CD4-positive, alpha-beta memory T cell (primary cell): Measurements from ENCODE around the gene SETBP1. TPM values are rescaled to one million over a fixed set of nuclear protein-coding genes. Genes with fewer than 3 reads are reported as not detected.

ENCODE experiments used
- CTCF ChIA-PET: fragments of 350-600 bp; sonication (Branson Sonifier 250); formaldehyde crosslinking; loops from one replicate; lab custom pipeline; 2021; ENCODE audit warnings: inconsistent platforms; ENCODE audit not compliant: partially characterized antibody; lab: Charles Lee
- POLR2A ChIA-PET: fragments of 350-600 bp; sonication (Branson Sonifier 250); formaldehyde crosslinking; loops from one replicate; lab custom pipeline; 2021; ENCODE audit not compliant: partially characterized antibody; lab: Charles Lee
- DNase-seq, 5 donors: peaks; one replicate each; pipeline versions ENCODE4 v3.0.0 to v3.0.0-alpha.2; 2020 to 2022; ENCODE audit warnings: mixed read lengths in 1 of 5
- H3K27ac ChIP-seq: one replicate; pipeline ENCODE4 v1.7.0; 2013; ENCODE audit warnings: low read depth, low read length
- H3K27me3 ChIP-seq: 2 replicates; pipeline ENCODE4 v1.7.0; 2013; ENCODE audit warnings: mild to moderate bottlenecking, low read length, moderate library complexity; ENCODE audit not compliant: insufficient read depth
- H3K36me3 ChIP-seq: 2 replicates; pipeline ENCODE4 v1.7.0; 2013; ENCODE audit warnings: mild to moderate bottlenecking, low read length, moderate library complexity; ENCODE audit not compliant: insufficient read depth
- H3K4me1 ChIP-seq: 2 replicates; pipeline ENCODE4 v1.7.0; 2013; ENCODE audit warnings: mild to moderate bottlenecking, low read length, moderate library complexity; ENCODE audit not compliant: insufficient read depth
- H3K4me3 ChIP-seq, 2 donors: one replicate each; pipeline ENCODE4 v1.7.0; 2013; ENCODE audit warnings: low read length in 2 of 2, mild to moderate bottlenecking in 1 of 2
- H3K9me3 ChIP-seq, 2 donors: one replicate each; pipeline ENCODE4 v1.7.0; 2013; ENCODE audit warnings: low read length in 2 of 2, control low read depth in 1 of 2; ENCODE audit not compliant: control insufficient read depth in 1 of 2
- H3K27ac Mint-ChIP-seq, 7 donors: one replicate each; pipeline ENCODE4 v1.8.0; 2020 to 2021; ENCODE audit warnings: mixed read lengths in 7 of 7, mild to moderate bottlenecking in 6 of 7, inconsistent platforms in 3 of 7, moderate library complexity in 3 of 7
- H3K27me3 Mint-ChIP-seq, 2 donors: one replicate each; pipeline ENCODE4 v1.8.0; 2020 to 2021; ENCODE audit warnings: mixed read lengths in 2 of 2
- H3K36me3 Mint-ChIP-seq, 2 donors: one replicate each; pipeline ENCODE4 v1.8.0; 2020 to 2021; ENCODE audit warnings: mixed read lengths in 2 of 2, inconsistent platforms in 1 of 2, mild to moderate bottlenecking in 1 of 2
- H3K4me1 Mint-ChIP-seq, 4 donors: one replicate each; pipeline ENCODE4 v1.8.0; 2020 to 2021; ENCODE audit warnings: mixed read lengths in 4 of 4, mild to moderate bottlenecking in 1 of 4
- H3K4me3 Mint-ChIP-seq, 8 donors: one replicate each; pipeline ENCODE4 v1.8.0; 2020 to 2021; ENCODE audit warnings: mixed read lengths in 8 of 8, mild to moderate bottlenecking in 7 of 8, moderate library complexity in 6 of 8, inconsistent platforms in 3 of 8
- H3K9me3 Mint-ChIP-seq, 8 donors: one replicate each; pipeline ENCODE4 v1.8.0; 2020 to 2021; ENCODE audit warnings: mixed read lengths in 8 of 8, mild to moderate bottlenecking in 5 of 8, inconsistent platforms in 3 of 8, moderate library complexity in 1 of 8
- intact Hi-C: fragments of 100-400 bp; cut with micrococcal nuclease; formaldehyde crosslinking; loops from one replicate; pipeline ENCODE4 v1.15.1; 2023
- polyA plus RNA-seq, 2 donors: library from polyadenylated mRNA; unstranded; fragments of 300-500 nt; fragmentation: Illumina TruSeq; gene quantifications; one replicate each; pipeline ENCODE4 v1.2.3, GENCODE V29; 2021
- total RNA-seq, 2 experiments: library from RNA; stranded (reverse); gene quantifications; one replicate each; pipeline ENCODE4 v1.2.3, GENCODE V29; 2021

The SETBP1 gene
- total and polyA plus RNA-seq, 4 experiments from 2014 or later, result 0.03 to 0.21 (median 0.09) TPM; not detected in 1

DNA sequence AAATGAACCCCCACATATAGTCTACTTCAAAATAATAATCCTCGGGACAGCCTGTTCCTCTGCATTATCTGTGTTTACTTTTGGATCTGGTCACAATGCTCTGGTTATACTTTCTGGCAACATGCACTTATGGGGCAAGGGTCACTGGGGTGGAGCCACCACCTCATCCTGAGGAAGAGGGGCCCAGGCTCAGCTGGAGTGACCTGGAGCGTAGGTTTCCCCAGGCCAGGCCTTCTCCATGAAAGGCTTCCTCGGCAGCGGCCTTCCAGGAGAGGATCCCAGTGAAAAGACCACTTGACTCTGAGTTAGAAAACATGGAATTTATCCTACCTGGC lies 237.4 kb downstream of the SETBP1 start:
- Mint-ChIP-seq H3K27ac (no peak overlapping the region), H3K9me3 (peaks cover 0 to 2% (median 0%) of the 10 kb centered on the region in 8 donors), H3K36me3 (no peaks in the 10 kb centered on the region), H3K4me1 (no peaks in the 10 kb centered on the region), H3K27me3 (peaks cover 8 to 13% of the 10 kb centered on the region in 2 donors), H3K4me3 (no peak overlapping the region)
- ChIA-PET CTCF (no interaction called here), POLR2A (no interaction called here)
- Histone ChIP-seq H3K4me3 (no peak overlapping the region), H3K9me3 (no peaks in the 10 kb centered on the region), H3K4me1 (no peaks in the 10 kb centered on the region), H3K36me3 (no peaks in the 10 kb centered on the region), H3K27ac (no peak overlapping the region), H3K27me3 (no peaks in the 10 kb centered on the region)
- no peak for DNase-seq
- intact Hi-C loops, result no loop called here

GRCh38 chr18:44920441-44920840 lies 239.8 kb downstream of the SETBP1 start:
- intact Hi-C loops, result no loop called here
- H3K36me3 ChIP-seq, result no peaks in the 10 kb centered on the region

GRCh38 chr18:44921974-44922373 lies 241.3 kb downstream of the SETBP1 start:
- peaks cover 0 to 5% of the 10 kb centered on the region in 2 donors for H3K27me3 Mint-ChIP-seq
- intact Hi-C loops, result no loop called here
- DNase-seq, result no peak
- no peak overlapping the region for H3K4me3 Mint-ChIP-seq
- no peaks in the 10 kb centered on the region for H3K36me3 Mint-ChIP-seq
- no peaks in the 10 kb centered on the region for H3K4me1 Mint-ChIP-seq
- Histone ChIP-seq H3K4me3 (no peak overlapping the region), H3K27ac (no peak overlapping the region), H3K4me1 (no peaks in the 10 kb centered on the region), H3K27me3 (no peaks in the 10 kb centered on the region), H3K36me3 (no peaks in the 10 kb centered on the region), H3K9me3 (no peaks in the 10 kb centered on the region)
- H3K27ac Mint-ChIP-seq, result no peak overlapping the region
- no peaks in the 10 kb centered on the region for H3K9me3 Mint-ChIP-seq
- ChIA-PET CTCF (no interaction called here), POLR2A (no interaction called here)

More at GRCh38 chr18:44920441-44920840, 239.8 kb downstream of the SETBP1 start:
- Histone ChIP-seq H3K9me3 (no peaks in the 10 kb centered on the region), H3K4me3 (no peak overlapping the region), H3K27ac (no peak overlapping the region), H3K4me1 (no peaks in the 10 kb centered on the region), H3K27me3 (no peaks in the 10 kb centered on the region)
- Mint-ChIP-seq H3K27me3 (peaks cover 0 to 10% of the 10 kb centered on the region in 2 donors), H3K27ac (no peak overlapping the region), H3K9me3 (no peaks in the 10 kb centered on the region), H3K36me3 (no peaks in the 10 kb centered on the region), H3K4me3 (no peak overlapping the region), H3K4me1 (no peaks in the 10 kb centered on the region)
- DNase-seq, result no peak
- ChIA-PET CTCF (no interaction called here), POLR2A (no interaction called here)

- intact Hi-C loops, result no loop called here
- POLR2A ChIA-PET, result no interaction called here
- Mint-ChIP-seq H3K4me3 (no peak overlapping the region), H3K27me3 (peaks cover 0 to 5% of the 10 kb centered on the region in 2 donors), H3K36me3 (no peaks in the 10 kb centered on the region), H3K4me1 (no peaks in the 10 kb centered on the region), H3K9me3 (no peaks in the 10 kb centered on the region), H3K27ac (no peak overlapping the region)
- Histone ChIP-seq H3K4me3 (no peak overlapping the region), H3K4me1 (no peaks in the 10 kb centered on the region), H3K36me3 (no peaks in the 10 kb centered on the region), H3K27ac (no peak overlapping the region), H3K27me3 (no peaks in the 10 kb centered on the region), H3K9me3 (no peaks in the 10 kb centered on the region)
- DNase-seq, result no peak
- CTCF ChIA-PET, result no interaction called here
Observed at GRCh38 chr18:44922968-44923367, 242.3 kb downstream of the SETBP1 start.

GRCh38 chr18:44924785-44925499 lies 244.3 kb downstream of the SETBP1 start:
- POLR2A ChIA-PET, result no interaction called here
- Mint-ChIP-seq H3K4me3 (no peak overlapping the region), H3K27me3 (peaks cover 0 to 3% of the 10 kb centered on the region in 2 donors), H3K36me3 (no peaks in the 10 kb centered on the region), H3K4me1 (no peaks in the 10 kb centered on the region), H3K27ac (no peak overlapping the region), H3K9me3 (no peaks in the 10 kb centered on the region)
- Histone ChIP-seq H3K4me3 (no peak overlapping the region), H3K27me3 (no peaks in the 10 kb centered on the region), H3K36me3 (no peaks in the 10 kb centered on the region), H3K4me1 (no peaks in the 10 kb centered on the region), H3K9me3 (no peaks in the 10 kb centered on the region), H3K27ac (no peak overlapping the region)
- CTCF ChIA-PET, result interaction anchor here (0.9 kb wide), 1 partner anchor 246 kb away, joined by 3 read pairs; no protein-coding TSS in a partner anchor
- intact Hi-C loops, result no loop called here
- no peak for DNase-seq

DNA sequence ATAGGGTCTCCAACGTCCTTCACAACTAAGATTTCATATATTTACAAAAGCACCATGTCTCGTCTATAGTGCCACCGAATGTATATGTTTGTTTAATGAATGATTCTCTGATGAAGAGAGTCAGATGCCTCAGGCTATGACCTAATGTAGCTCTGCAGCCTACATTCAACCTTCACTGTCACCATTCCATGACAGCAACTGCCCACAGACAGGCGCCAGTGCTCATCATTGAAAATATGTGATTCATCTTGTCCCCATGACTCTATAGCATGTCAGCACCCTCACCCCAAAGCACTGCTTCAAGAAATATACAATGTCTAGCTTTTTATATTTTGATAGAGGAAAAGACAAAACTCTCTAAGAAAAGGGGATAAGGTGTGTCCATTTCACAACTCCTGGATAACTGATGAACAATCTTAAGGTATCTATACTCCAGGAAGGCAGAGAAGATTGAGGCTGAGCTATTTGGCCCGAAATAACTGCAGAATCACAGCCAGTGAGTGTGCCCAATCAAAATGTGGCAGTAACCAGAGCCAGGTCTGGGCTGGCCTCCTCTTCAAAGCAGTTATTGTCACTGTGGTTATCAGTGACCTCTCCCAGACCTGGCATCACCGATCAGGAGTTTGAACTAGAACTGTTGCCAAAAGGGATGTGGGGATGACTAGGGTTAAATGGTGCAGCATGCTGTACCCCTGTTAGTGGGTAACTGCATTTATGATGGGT lies 246.6 kb downstream of the SETBP1 start:
- Histone ChIP-seq H3K27me3 (no peaks in the 10 kb centered on the region), H3K4me3 (no peak overlapping the region), H3K36me3 (no peaks in the 10 kb centered on the region), H3K9me3 (no peaks in the 10 kb centered on the region), H3K4me1 (no peaks in the 10 kb centered on the region), H3K27ac (no peak overlapping the region)
- H3K36me3 Mint-ChIP-seq, result no peaks in the 10 kb centered on the region
- H3K4me3 Mint-ChIP-seq, result no peak overlapping the region
- H3K27ac Mint-ChIP-seq, result no peak overlapping the region
- CTCF ChIA-PET, result interaction anchor here (1.3 kb wide), 1 partner anchor 286 kb away, joined by 4 read pairs; no protein-coding TSS in a partner anchor
- H3K9me3 Mint-ChIP-seq, result peaks cover 0 to 10% (median 5%) of the 10 kb centered on the region in 8 donors
- DNase-seq, result no peak
- peaks cover 0 to 4% of the 10 kb centered on the region in 2 donors for H3K27me3 Mint-ChIP-seq
- POLR2A ChIA-PET, result no interaction called here
- H3K4me1 Mint-ChIP-seq, result no peaks in the 10 kb centered on the region
- intact Hi-C loops, result no loop called here

GRCh38 chr18:44934901-44935300 lies 254.2 kb downstream of the SETBP1 start:
- Histone ChIP-seq H3K4me3 (no peak overlapping the region), H3K9me3 (no peaks in the 10 kb centered on the region), H3K4me1 (no peaks in the 10 kb centered on the region), H3K36me3 (no peaks in the 10 kb centered on the region), H3K27ac (no peak overlapping the region), H3K27me3 (no peaks in the 10 kb centered on the region)
- Mint-ChIP-seq H3K9me3 (peaks cover 0 to 26% (median 12%) of the 10 kb centered on the region in 8 donors), H3K27ac (no peak overlapping the region), H3K36me3 (no peaks in the 10 kb centered on the region), H3K4me1 (no peaks in the 10 kb centered on the region), H3K27me3 (peaks cover 9 to 13% of the 10 kb centered on the region in 2 donors), H3K4me3 (no peak overlapping the region)
- intact Hi-C loops, result no loop called here
- ChIA-PET POLR2A (no interaction called here), CTCF (no interaction called here)
- no peak for DNase-seq
